H1 (cell line): ENCODE measurements around the gene NPHS2. TPM values are rescaled to one million over a fixed set of nuclear protein-coding genes. Genes with fewer than 3 reads are reported as not detected.

Experiments
- CTCF ChIA-PET: fragments of 300-600 bp; sonication (Branson Sonifier 250); formaldehyde crosslinking; loops from one replicate; lab custom pipeline; 2021; ENCODE audit not compliant: partially characterized antibody; lab: Charles Lee
- POLR2A ChIA-PET: fragments of 300-600 bp; sonication (Branson Sonifier 250); formaldehyde crosslinking; loops from one replicate; lab custom pipeline; 2021; ENCODE audit warnings: inconsistent platforms; ENCODE audit not compliant: partially characterized antibody; lab: Charles Lee
- DNase-seq, 2 experiments: peaks; one replicate each; pipeline versions ENCODE4 v3.0.0 to v3.0.0-alpha.2; 2010 to 2022; ENCODE audit warnings: low spot score in 2 of 2, low read depth in 1 of 2, mixed read lengths in 1 of 2
- FAIRE-seq: peaks from 2 replicates; lab custom pipeline; 2011; peaks lifted over from hg19 to GRCh38; lab: Jason Lieb, UNC
- H2AFZ ChIP-seq: 2 replicates; pipeline ENCODE4 v1.8.1; 2012; ENCODE audit warnings: low read length, inconsistent platforms
- H2AK5ac ChIP-seq: 2 replicates; pipeline ENCODE4 v1.6.1; 2013; ENCODE audit warnings: low read depth, low read length
- H2BK120ac ChIP-seq: replicated peaks from 2 replicates; pipeline ENCODE3; 2013; ENCODE audit warnings: low read depth, low read length, inconsistent platforms
- H2BK12ac ChIP-seq: 2 replicates; pipeline ENCODE4 v1.6.1; 2013; ENCODE audit warnings: low read depth, low read length
- H2BK15ac ChIP-seq: 2 replicates; pipeline ENCODE4 v1.6.1; 2013; ENCODE audit warnings: low read length
- H2BK20ac ChIP-seq: 2 replicates; pipeline ENCODE4 v1.6.1; 2013; ENCODE audit warnings: low read length
- H2BK5ac ChIP-seq: 2 replicates; pipeline ENCODE4 v1.6.1; 2013; ENCODE audit warnings: low read depth, low read length
- H3K14ac ChIP-seq: 2 replicates; pipeline ENCODE4 v1.6.1; 2013; ENCODE audit warnings: inconsistent platforms; ENCODE audit not compliant: insufficient read length
- H3K18ac ChIP-seq: 2 replicates; pipeline ENCODE4 v1.6.1; 2013; ENCODE audit warnings: low read length; ENCODE audit errors: extremely low read depth
- H3K23ac ChIP-seq: 2 replicates; pipeline ENCODE4 v1.6.1; 2013; ENCODE audit warnings: inconsistent platforms; ENCODE audit not compliant: insufficient read length
- H3K23me2 ChIP-seq: 2 replicates; pipeline ENCODE4 v1.6.1; 2013; ENCODE audit warnings: low read depth, low read length
- H3K27ac ChIP-seq: 2 replicates; pipeline ENCODE4 v1.6.1; 2011; ENCODE audit warnings: low read depth, low read length, inconsistent platforms
- H3K27me3 ChIP-seq, 4 experiments: replicated peaks in 1 of 4; 1 replicate in 1 of 4; 2 replicates in 3 of 4; pipeline versions ENCODE4 v1.6.1 to v1.8.1; 2011 to 2013; ENCODE audit warnings: low read length in 3 of 4, mild to moderate bottlenecking in 3 of 4, inconsistent platforms in 2 of 4, mixed read lengths in 2 of 4, moderate library complexity in 1 of 4; ENCODE audit not compliant: control insufficient read depth in 3 of 4, insufficient read depth in 3 of 4; ENCODE audit errors: extremely low read depth in 1 of 4
- H3K36me3 ChIP-seq, 4 experiments: 2 replicates each; pipeline versions ENCODE4 v1.6.1 to v1.8.1; 2011 to 2013; ENCODE audit warnings: mild to moderate bottlenecking in 4 of 4, low read length in 3 of 4, moderate library complexity in 2 of 4, control low read depth in 1 of 4, inconsistent platforms in 1 of 4; ENCODE audit not compliant: insufficient read depth in 4 of 4, control insufficient read depth in 2 of 4
- H3K4ac ChIP-seq: replicated peaks from 2 replicates; pipeline ENCODE3; 2013; ENCODE audit warnings: low read length, low read depth, mixed read lengths, inconsistent platforms; ENCODE audit not compliant: insufficient read length
- H3K4me1 ChIP-seq, 4 experiments: replicated peaks in 1 of 4; 1 replicate in 1 of 4; 2 replicates in 3 of 4; pipeline versions ENCODE4 v1.6.1 to v1.8.1; 2011 to 2013; ENCODE audit warnings: low read length in 3 of 4, inconsistent platforms in 2 of 4, mixed read lengths in 1 of 4; ENCODE audit not compliant: insufficient read depth in 4 of 4, control insufficient read depth in 3 of 4
- H3K4me2 ChIP-seq, 2 experiments: 2 replicates each; pipeline versions ENCODE4 v1.6.1 to v1.8.1; 2011 to 2013; ENCODE audit warnings: low read depth in 2 of 2, low read length in 2 of 2, control low read depth in 1 of 2, inconsistent platforms in 1 of 2, mild to moderate bottlenecking in 1 of 2; ENCODE audit not compliant: insufficient read depth in 1 of 2
- H3K4me3 ChIP-seq, 4 experiments: fragments of 200-600, 300-600 bp in 1 of 4; sonication (generic), shearing (Covaris generic), sonication (Bioruptor Twin) in 1 of 4; 2 replicates each; pipeline versions ENCODE4 v1.5.1 to v1.8.1; 2011 to 2016; ENCODE audit warnings: low read length in 4 of 4, low read depth in 3 of 4, control low read depth in 2 of 4, inconsistent platforms in 2 of 4, mild to moderate bottlenecking in 2 of 4, mixed read lengths in 1 of 4, moderate library complexity in 1 of 4; ENCODE audit not compliant: insufficient read depth in 2 of 4; ENCODE audit errors: extremely low read depth in 1 of 4
- H3K56ac ChIP-seq: replicated peaks from 2 replicates; pipeline ENCODE3; 2013; ENCODE audit warnings: low read depth, mild to moderate bottlenecking, mixed read lengths, low read length, inconsistent platforms; ENCODE audit not compliant: insufficient read length
- H3K79me1 ChIP-seq: 2 replicates; pipeline ENCODE4 v1.6.1; 2013; ENCODE audit warnings: low read depth, low read length, control low read depth
- H3K79me2 ChIP-seq, 2 experiments: 2 replicates each; pipeline versions ENCODE4 v1.6.1 to v1.8.1; 2012 to 2013; ENCODE audit warnings: low read length in 2 of 2, mild to moderate bottlenecking in 2 of 2, inconsistent platforms in 1 of 2; ENCODE audit not compliant: insufficient read depth in 2 of 2, control insufficient read depth in 1 of 2
- H3K9ac ChIP-seq, 4 experiments: replicated peaks in 1 of 4; 1 replicate in 1 of 4; 2 replicates in 3 of 4; pipeline versions ENCODE4 v1.6.1 to v1.8.1; 2011 to 2013; ENCODE audit warnings: low read depth in 3 of 4, low read length in 3 of 4, control low read depth in 2 of 4, mild to moderate bottlenecking in 2 of 4, moderate library complexity in 2 of 4, inconsistent platforms in 1 of 4; ENCODE audit errors: extremely low read depth in 1 of 4
- H3K9me3 ChIP-seq, 2 experiments: 2 replicates each; pipeline versions ENCODE4 v1.6.1 to v1.8.1; 2012 to 2013; ENCODE audit warnings: mild to moderate bottlenecking in 2 of 2, moderate library complexity in 2 of 2, control low read depth in 1 of 2, inconsistent platforms in 1 of 2, low read depth in 1 of 2, low read length in 1 of 2, mixed read lengths in 1 of 2; ENCODE audit not compliant: insufficient read depth in 2 of 2
- H4K20me1 ChIP-seq, 2 experiments: replicated peaks in 1 of 2; 2 replicates each; pipeline versions ENCODE3 to v1.8.1; 2011 to 2013; ENCODE audit warnings: inconsistent platforms in 2 of 2, low read length in 2 of 2, mild to moderate bottlenecking in 1 of 2; ENCODE audit not compliant: insufficient read depth in 2 of 2, control insufficient read depth in 1 of 2
- H4K5ac ChIP-seq: 2 replicates; pipeline ENCODE4 v1.6.1; 2013; ENCODE audit warnings: low read length, low read depth, mixed read lengths, inconsistent platforms; ENCODE audit not compliant: insufficient read length
- H4K8ac ChIP-seq: 2 replicates; pipeline ENCODE4 v1.8.0; 2013; ENCODE audit warnings: mild to moderate bottlenecking, moderate library complexity, low read length, inconsistent platforms; ENCODE audit not compliant: insufficient read depth; ENCODE audit errors: extremely low read depth
- H4K91ac ChIP-seq: replicated peaks from 2 replicates; pipeline ENCODE3; 2013; ENCODE audit warnings: low read length, mixed read lengths, inconsistent platforms; ENCODE audit not compliant: insufficient read length
- ASH2L ChIP-seq: fragments of 200-600, 300-600 bp; sonication (generic); IDR thresholded peaks from one replicate; pipeline ENCODE4 v1.7.1; 2017; ENCODE audit warnings: low read length
- BRCA1 ChIP-seq: IDR thresholded peaks from 2 replicates; pipeline ENCODE4 v1.6.1; 2012; ENCODE audit warnings: low read depth, low read length, improper control_type of control experiment
- CBX5 ChIP-seq: fragments of 300-800, 300-1000 bp; sonication (generic); IDR thresholded peaks from 2 replicates; pipeline ENCODE4 v1.7.1; 2016; ENCODE audit warnings: antibody characterized with exemption, low read length, low read depth
- EZH2 ChIP-seq: fragments of 200-600 bp; sonication (generic); IDR thresholded peaks from 2 replicates; pipeline ENCODE4 v1.7.1; 2012; ENCODE audit warnings: low read depth, mild to moderate bottlenecking, moderate library complexity, low read length, inconsistent platforms; ENCODE audit not compliant: severe bottlenecking
- JUND ChIP-seq: IDR thresholded peaks from 2 replicates; pipeline ENCODE4 v1.6.1; 2011; ENCODE audit warnings: mild to moderate bottlenecking, improper control_type of control experiment, low read length
- KDM4A ChIP-seq: IDR thresholded peaks from one replicate; pipeline ENCODE4 v1.7.1; 2012; ENCODE audit warnings: low read depth, mild to moderate bottlenecking, moderate library complexity, low read length, inconsistent platforms; ENCODE audit not compliant: severe bottlenecking
- NRF1 ChIP-seq: IDR thresholded peaks from 2 replicates; pipeline ENCODE4 v1.6.1; 2011; ENCODE audit warnings: mild to moderate bottlenecking, low read depth, low read length, improper control_type of control experiment
- RXRA ChIP-seq: IDR thresholded peaks from 2 replicates; pipeline ENCODE4 v1.6.1; 2011; ENCODE audit warnings: low read depth, mild to moderate bottlenecking, low read length, moderate library complexity; ENCODE audit not compliant: insufficient read depth
- SIRT6 ChIP-seq: IDR thresholded peaks from one replicate; pipeline ENCODE4 v1.7.1; 2012; ENCODE audit warnings: low read length, inconsistent platforms
- SP2 ChIP-seq: IDR thresholded peaks from 2 replicates; pipeline ENCODE4 v1.6.1; 2012; ENCODE audit warnings: mild to moderate bottlenecking, low read length, inconsistent platforms
- SUZ12 ChIP-seq: fragments of 200-600 bp; sonication (generic); IDR thresholded peaks from 2 replicates; pipeline ENCODE4 v1.6.1; 2012; ENCODE audit warnings: mild to moderate bottlenecking, inconsistent platforms, low read length, moderate library complexity, mixed read lengths
- TBP ChIP-seq: IDR thresholded peaks from 2 replicates; pipeline ENCODE4 v1.6.1; 2011; ENCODE audit warnings: low read depth, low read length, improper control_type of control experiment
- WGBS, 2 experiments: shearing (Covaris generic) in 1 of 2; methylation state at CpG; one replicate each; pipeline versions ENCODE4 v1.1.6 to v1.1.7; 2013 to 2015; ENCODE audit warnings: low lambda C conversion rate in 2 of 2, mixed read lengths in 2 of 2, inconsistent platforms in 1 of 2, low coverage in 1 of 2, missing lambda C conversion rate in 1 of 2; ENCODE audit not compliant: insufficient replicate concordance in 2 of 2, insufficient coverage in 1 of 2, insufficient read length in 1 of 2; ENCODE audit errors: extremely low coverage in 1 of 2, missing lambda C conversion rate in 1 of 2; 5-methylcytosine and 5-hydroxymethylcytosine counted together
- polyA plus RNA-seq, 7 experiments: library from polyadenylated mRNA; depleted of rRNA in 3 of 7; stranded (reverse) in 5 of 7; unstranded in 2 of 7; fragments of >200 nt in 5 of 7; fragments of 200-250 nt in 2 of 7; gene quantifications; 1 replicate in 5 of 7; 2 replicates in 1 of 7; 4 replicates in 1 of 7; pipeline versions ENCODE4 v1.2.1 to v1.2.3, GENCODE V29; 2011 to 2013; ENCODE audit warnings: missing spikeins in 2 of 7, mixed read lengths in 2 of 7
- total RNA-seq: library from RNA; stranded (reverse); fragmentation: NEBNext Ultra II Directional; extraction: Animal tissue kit (Norgen Biotek cat#: 25700); gene quantifications from 2 replicates; pipeline ENCODE4 v1.2.1, GENCODE V29; 2021
- TF ChIP-seq, protein P1 (sequence below): IDR thresholded peaks from 2 replicates; pipeline ENCODE4 v1.6.1; 2012; ENCODE audit warnings: low read length, inconsistent platforms

The NPHS2 gene
- total and polyA plus RNA-seq, 2 of the 8 experiments (the other 6 are each of a cell fraction or from before 2014, with no cell fraction given), result not detected

- Histone ChIP-seq H4K20me1 (no peaks in the 10 kb centered on the region), H3K79me1 (no peaks in the 10 kb centered on the region), H3K9me3 (peaks cover 8 to 10% of the 10 kb centered on the region in 2 experiments), H3K14ac (no peak overlapping the region), H3K18ac (no peak overlapping the region), H3K4me2 (no peak overlapping the region), H3K4ac (no peak overlapping the region), H2BK20ac (no peak overlapping the region), H4K5ac (no peak overlapping the region), H2AFZ (no peak overlapping the region), H3K79me2 (no peaks in the 10 kb centered on the region), H3K4me3 (no peak overlapping the region), H3K27ac (no peak overlapping the region), H2BK120ac (no peak overlapping the region), H3K23me2 (no peaks in the 10 kb centered on the region), H2BK12ac (no peak overlapping the region), H3K27me3 (no peaks in the 10 kb centered on the region; a peak in 1 of 7 replicates), H3K4me1 (no peaks in the 10 kb centered on the region; a peak in 2 of 7 replicates), H4K8ac (no peak overlapping the region), H3K23ac (no peak overlapping the region), H2BK5ac (no peak overlapping the region), H4K91ac (no peak overlapping the region), H3K36me3 (no peaks in the 10 kb centered on the region), H3K56ac (no peak overlapping the region), H2BK15ac (no peak overlapping the region), H2AK5ac (no peak overlapping the region), H3K9ac (no peak overlapping the region)
- no peak for DNase-seq
- CTCF ChIA-PET, result interaction anchor here (1.2 to 2.5 kb wide), 2 partner anchors 28 to 41 kb away, joined by 3 to 6 read pairs; no protein-coding TSS in a partner anchor
- TF ChIP-seq BRCA1 (no peak), ASH2L (no peak), CBX5 (no peak), TBP (no peak), NRF1 (no peak), JUND (no peak), KDM4A (no peak), SP2 (no peak), SUZ12 (no peak), EZH2 (no peak), RXRA (no peak), SIRT6 (no peak)
- TF ChIP-seq, protein P1, sequence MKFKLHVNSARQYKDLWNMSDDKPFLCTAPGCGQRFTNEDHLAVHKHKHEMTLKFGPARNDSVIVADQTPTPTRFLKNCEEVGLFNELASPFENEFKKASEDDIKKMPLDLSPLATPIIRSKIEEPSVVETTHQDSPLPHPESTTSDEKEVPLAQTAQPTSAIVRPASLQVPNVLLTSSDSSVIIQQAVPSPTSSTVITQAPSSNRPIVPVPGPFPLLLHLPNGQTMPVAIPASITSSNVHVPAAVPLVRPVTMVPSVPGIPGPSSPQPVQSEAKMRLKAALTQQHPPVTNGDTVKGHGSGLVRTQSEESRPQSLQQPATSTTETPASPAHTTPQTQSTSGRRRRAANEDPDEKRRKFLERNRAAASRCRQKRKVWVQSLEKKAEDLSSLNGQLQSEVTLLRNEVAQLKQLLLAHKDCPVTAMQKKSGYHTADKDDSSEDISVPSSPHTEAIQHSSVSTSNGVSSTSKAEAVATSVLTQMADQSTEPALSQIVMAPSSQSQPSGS, result no peak
- no peak for FAIRE-seq
- POLR2A ChIA-PET, result no interaction called here
- 89% methylated on average over 3 of the region's 3 CpGs; no CpG with 5 or more reads in 1 of the 2 experiments for WGBS, 2 experiments
These were observed 30.4 kb downstream of the NPHS2 start for GRCh38 chr1:179545321-179545720.
